Measurements from ENCODE around the gene MAP1LC3C. TPM values are rescaled to one million over a fixed set of nuclear protein-coding genes. Genes with fewer than 3 reads are reported as not detected.
A peak's percentile ranks its signal among the peaks of the same experiment; 100 is the strongest.

Gene MAP1LC3C
- polyA plus RNA-seq, result not detected

DNA sequence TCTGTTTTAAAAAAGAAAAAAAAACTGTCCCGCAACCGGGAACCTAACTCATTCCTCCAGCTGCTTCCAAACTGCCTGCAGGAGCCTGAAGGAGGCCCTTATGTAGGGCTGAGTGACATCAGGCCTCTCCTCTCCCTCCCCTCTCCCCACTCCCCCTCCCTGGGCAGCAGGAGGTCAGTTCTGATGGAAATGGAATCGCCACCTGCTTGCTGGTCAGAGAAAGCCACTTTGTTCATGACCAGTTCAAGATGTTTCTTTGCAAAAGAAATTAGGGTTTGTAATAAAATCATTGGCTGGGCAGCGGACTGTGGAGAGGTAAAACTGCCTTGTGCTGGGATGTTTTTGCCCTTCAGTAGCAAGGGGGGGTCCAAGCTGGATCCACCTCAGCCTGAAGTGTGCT, at the start of gene MAP1LC3C:
Gene MAP1LC3C (minus strand): TSS at position 73 of the 400 bp plus-strand sequence. CDS start 90 bp downstream, outside the sequence.
- Mint-ChIP-seq H3K36me3 (peaks cover 5% of the 10 kb centered on the region), H3K27ac (no peak within 1 kb of the TSS), H3K9me3 (no peaks in the 10 kb centered on the region)

DNA sequence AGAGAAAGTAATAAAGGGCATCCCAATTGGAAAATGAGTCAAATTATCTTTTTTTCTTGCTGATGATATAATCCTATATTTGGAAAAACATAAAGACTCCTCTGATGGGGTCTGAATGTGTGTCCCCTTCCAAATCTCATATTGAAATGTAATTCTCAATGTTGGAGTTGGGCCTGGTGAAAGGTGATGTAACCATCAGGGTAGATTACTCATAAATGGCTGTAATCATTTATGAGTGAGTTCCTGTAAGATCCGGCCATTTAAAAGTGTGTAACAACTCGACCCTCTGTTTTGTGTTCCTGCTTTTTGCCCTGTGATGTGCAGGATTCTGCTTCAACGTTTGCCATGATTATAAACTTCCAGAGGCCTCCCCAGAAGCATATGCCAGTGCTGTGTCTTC, 44.3 kb upstream of the MAP1LC3C start:
- peaks cover 1% of the 10 kb centered on the region for H3K27me3 Mint-ChIP-seq
- H3K27ac Mint-ChIP-seq, result no peak overlapping the region
- H3K4me1 Mint-ChIP-seq, result no peaks in the 10 kb centered on the region
- peaks cover 1 to 12% (median 2%) of the 10 kb centered on the region in 3 donors for H3K9me3 Mint-ChIP-seq
- H3K36me3 Mint-ChIP-seq, result no peaks in the 10 kb centered on the region
- no peak overlapping the region for H3K4me3 Mint-ChIP-seq

More for the DNA sequence above, at the start of gene MAP1LC3C:
- Mint-ChIP-seq H3K4me1 (peaks cover 0 to 3% (median 2%) of the 10 kb centered on the region in 3 donors), H3K27me3 (peaks cover 2% of the 10 kb centered on the region), H3K4me3 (peak within 1 kb of the TSS in 3 of 4 donors; percentile 70 to 83 (median 77))

DNA sequence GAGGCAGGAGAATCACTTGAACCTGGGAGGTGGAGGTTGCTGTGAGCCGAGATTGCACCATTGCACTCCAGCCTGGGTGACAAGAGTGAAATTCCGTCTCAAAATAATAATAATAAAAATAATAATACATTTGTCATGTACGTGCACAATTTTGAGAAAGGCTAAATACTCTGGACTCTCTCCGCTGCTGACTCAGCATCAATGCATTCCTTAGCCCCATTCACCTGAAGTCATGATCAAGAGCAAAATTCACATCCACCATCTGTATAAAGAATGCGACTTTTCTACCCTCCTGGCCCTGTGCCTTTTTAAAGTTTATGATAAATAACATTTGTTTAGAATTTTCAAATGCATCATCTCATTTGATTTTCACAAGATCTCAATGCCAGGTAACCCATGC, 35.5 kb upstream of the MAP1LC3C start:
- H3K9me3 Mint-ChIP-seq, result peaks cover 0 to 5% (median 0%) of the 10 kb centered on the region in 3 donors
- peaks cover 1% of the 10 kb centered on the region for H3K36me3 Mint-ChIP-seq
- H3K4me3 Mint-ChIP-seq, result no peak overlapping the region
- H3K4me1 Mint-ChIP-seq, result no peaks in the 10 kb centered on the region
- H3K27ac Mint-ChIP-seq, result peak overlapping the region in 1 of 3 donors; percentile 50
- peaks cover 1% of the 10 kb centered on the region for H3K27me3 Mint-ChIP-seq

DNA sequence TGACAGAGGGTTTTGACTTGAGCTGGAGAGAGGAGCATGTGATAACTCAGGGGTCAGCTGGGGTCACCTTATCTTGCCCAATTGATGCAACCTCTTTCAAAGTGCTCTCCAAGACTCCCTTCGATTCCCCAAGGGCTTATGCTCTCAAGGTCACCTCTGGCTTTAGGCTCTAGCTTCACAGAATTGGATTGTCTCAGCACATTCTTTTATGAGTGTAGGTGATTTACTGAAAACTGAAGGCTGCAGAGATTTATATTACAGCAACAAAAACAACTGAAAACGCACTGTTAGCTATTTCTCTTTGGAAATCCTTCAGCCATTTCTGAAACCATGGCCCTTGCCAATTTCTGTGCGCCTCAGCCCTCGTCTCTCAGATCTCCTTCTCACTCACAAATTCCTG, 34.5 kb upstream of the MAP1LC3C start:
- peaks cover 1% of the 10 kb centered on the region for H3K36me3 Mint-ChIP-seq
- H3K4me3 Mint-ChIP-seq, result no peak overlapping the region
- H3K4me1 Mint-ChIP-seq, result no peaks in the 10 kb centered on the region
- peaks cover 1% of the 10 kb centered on the region for H3K27me3 Mint-ChIP-seq
- H3K27ac Mint-ChIP-seq, result no peak overlapping the region
- peaks cover 0 to 5% (median 0%) of the 10 kb centered on the region in 3 donors for H3K9me3 Mint-ChIP-seq

DNA sequence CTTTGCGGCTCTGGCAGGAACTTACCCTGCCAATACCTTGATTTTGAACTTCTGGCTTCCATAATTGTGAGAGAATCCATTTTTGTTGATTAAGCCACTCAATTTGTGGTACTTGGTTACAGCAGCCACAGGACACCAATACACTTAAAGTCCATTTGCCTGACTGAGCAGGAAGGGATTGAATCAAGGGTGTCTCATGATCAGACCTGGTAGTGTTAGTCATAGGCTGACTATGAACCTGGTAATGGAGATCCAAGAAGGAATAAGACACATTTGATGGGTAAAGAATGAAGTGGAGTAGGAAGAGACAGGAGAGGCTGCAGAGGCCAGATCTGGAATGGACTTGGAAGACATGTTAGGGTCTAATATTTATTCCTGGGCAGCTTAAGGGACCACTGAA, 31.2 kb upstream of the MAP1LC3C start:
- H3K4me3 Mint-ChIP-seq, result no peak overlapping the region
- H3K4me1 Mint-ChIP-seq, result no peaks in the 10 kb centered on the region
- peaks cover 1% of the 10 kb centered on the region for H3K27me3 Mint-ChIP-seq
- H3K36me3 Mint-ChIP-seq, result no peaks in the 10 kb centered on the region
- peaks cover 0 to 3% (median 0%) of the 10 kb centered on the region in 3 donors for H3K9me3 Mint-ChIP-seq
- H3K27ac Mint-ChIP-seq, result no peak overlapping the region

DNA sequence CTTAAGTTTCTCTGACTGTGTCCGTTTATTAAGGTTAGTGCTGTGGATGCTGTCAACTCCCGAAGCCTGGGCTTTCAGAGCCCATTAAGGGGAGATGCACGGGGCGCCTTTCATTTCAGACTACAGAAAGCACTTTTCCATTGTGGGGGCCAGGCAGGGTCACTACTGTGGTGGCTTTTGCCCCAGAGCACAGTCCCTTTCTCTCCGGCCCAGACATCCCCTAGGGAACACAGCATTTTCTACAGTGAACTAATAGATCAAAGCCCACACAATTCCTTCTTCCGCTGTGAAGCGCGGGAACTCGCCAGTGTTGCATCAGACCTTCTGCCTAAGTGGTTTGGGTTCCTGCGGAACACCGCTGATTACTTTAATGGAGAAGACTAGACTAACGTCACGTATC, 26.8 kb upstream of the MAP1LC3C start:
- peaks cover 0 to 5% (median 1%) of the 10 kb centered on the region in 3 donors for H3K9me3 Mint-ChIP-seq
- peaks cover 4 to 8% (median 5%) of the 10 kb centered on the region in 3 donors for H3K4me1 Mint-ChIP-seq
- H3K36me3 Mint-ChIP-seq, result no peaks in the 10 kb centered on the region
- no peak overlapping the region for H3K4me3 Mint-ChIP-seq
- H3K27me3 Mint-ChIP-seq, result peaks cover 2% of the 10 kb centered on the region
- H3K27ac Mint-ChIP-seq, result no peak overlapping the region

DNA sequence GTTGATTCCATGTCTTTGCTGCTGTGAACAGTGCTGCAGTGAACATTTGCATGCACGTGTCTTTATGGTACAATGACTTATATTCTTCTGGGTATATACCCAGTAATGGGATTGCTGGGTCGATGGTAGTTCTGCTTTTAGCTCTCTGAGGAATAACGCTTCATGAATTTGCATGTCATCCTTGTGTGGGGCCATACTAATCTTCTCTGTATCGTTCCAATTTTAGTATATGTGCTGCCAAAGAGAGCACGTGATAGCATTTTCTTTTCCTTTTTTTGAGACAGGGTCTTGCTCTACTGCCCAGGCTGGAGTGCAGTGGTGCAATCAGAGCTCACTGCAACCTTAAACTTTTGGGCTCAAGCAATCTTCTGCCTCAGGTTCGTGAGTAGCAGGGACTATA, 24.9 kb upstream of the MAP1LC3C start:
- H3K27me3 Mint-ChIP-seq, result peaks cover 2% of the 10 kb centered on the region
- H3K4me1 Mint-ChIP-seq, result peaks cover 4 to 8% (median 7%) of the 10 kb centered on the region in 3 donors
- no peak overlapping the region for H3K27ac Mint-ChIP-seq
- no peak overlapping the region for H3K4me3 Mint-ChIP-seq
- peaks cover 0 to 5% (median 1%) of the 10 kb centered on the region in 3 donors for H3K9me3 Mint-ChIP-seq
- H3K36me3 Mint-ChIP-seq, result no peaks in the 10 kb centered on the region

DNA sequence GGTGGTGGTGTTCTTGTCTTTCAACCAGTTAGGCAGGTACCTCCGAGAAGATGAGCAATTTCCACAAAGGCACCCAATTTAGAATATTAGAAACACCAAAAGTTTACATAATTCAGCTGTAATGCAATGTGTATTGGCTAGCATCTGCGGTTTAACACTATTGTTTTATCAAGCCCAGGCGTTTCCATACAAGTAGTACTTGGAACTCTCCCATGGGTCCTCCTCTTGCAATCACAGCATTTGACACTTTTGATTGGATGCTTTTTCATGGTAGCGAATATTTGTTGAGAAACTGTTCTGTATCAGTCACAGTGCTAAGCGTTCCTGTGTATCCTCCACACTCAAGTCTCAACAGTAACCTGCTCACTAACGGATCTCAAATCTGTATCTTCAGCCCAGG, 20.1 kb upstream of the MAP1LC3C start:
- Mint-ChIP-seq H3K4me1 (peaks cover 4 to 6% (median 6%) of the 10 kb centered on the region in 3 donors), H3K27ac (no peak overlapping the region), H3K36me3 (no peaks in the 10 kb centered on the region), H3K4me3 (no peak overlapping the region), H3K9me3 (peaks cover 0 to 5% (median 1%) of the 10 kb centered on the region in 3 donors), H3K27me3 (no peaks in the 10 kb centered on the region)

DNA sequence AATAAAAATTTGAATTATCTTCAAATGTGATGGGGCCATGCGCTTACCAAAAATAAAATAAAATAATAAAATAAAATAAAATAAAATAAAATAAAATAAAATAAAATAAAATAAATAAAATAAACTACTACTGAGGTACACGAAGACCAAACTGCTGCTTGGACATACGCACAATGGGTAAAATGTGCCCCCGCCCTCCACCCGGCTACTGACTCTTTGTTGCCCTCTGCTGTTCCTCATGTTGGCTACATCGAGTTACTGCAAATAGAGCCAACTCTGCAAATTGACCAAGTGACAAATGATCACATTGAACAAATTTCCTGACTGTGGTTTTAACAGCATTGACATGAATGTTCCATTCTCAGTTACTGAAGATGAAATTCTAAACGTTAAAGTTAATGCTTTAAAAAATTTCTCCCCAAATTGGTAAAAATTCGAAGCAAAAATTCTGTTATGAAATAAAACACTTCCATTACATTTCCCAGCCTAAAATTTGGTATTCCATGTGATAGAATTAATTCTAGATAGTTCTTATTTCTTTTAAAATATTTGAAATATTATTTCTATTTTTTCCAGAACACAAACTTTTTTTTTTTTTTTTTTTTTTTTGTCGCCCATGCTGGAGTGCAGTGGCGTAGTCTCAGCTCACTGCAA, 18.8 kb upstream of the MAP1LC3C start:
- Mint-ChIP-seq H3K27ac (no peak overlapping the region), H3K4me3 (no peak overlapping the region), H3K9me3 (peaks cover 0 to 5% (median 0%) of the 10 kb centered on the region in 3 donors), H3K36me3 (no peaks in the 10 kb centered on the region), H3K4me1 (peaks cover 0 to 2% (median 0%) of the 10 kb centered on the region in 3 donors), H3K27me3 (no peaks in the 10 kb centered on the region)

DNA sequence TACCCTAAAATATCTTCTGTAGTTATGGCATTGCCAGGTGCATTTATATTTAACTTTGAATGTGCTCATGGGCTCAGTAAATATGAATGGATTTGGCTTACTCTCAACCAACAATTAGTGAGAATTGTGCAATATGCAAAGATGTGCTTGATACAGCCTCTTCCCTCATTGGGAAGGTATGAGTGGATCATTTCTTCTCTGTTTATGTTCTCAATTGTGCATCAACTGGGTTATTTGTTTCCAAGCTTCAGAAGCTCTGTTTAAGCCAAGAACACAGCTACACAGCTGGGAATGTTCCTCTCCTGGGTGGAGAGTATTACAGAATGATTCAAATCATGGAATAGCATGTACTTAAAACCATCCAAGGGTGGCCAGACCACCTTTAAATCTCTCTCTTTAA, 17.6 kb upstream of the MAP1LC3C start:
- Mint-ChIP-seq H3K9me3 (no peaks in the 10 kb centered on the region), H3K4me3 (no peak overlapping the region), H3K4me1 (peaks cover 0 to 2% (median 0%) of the 10 kb centered on the region in 3 donors), H3K36me3 (no peaks in the 10 kb centered on the region), H3K27me3 (no peaks in the 10 kb centered on the region), H3K27ac (no peak overlapping the region)

DNA sequence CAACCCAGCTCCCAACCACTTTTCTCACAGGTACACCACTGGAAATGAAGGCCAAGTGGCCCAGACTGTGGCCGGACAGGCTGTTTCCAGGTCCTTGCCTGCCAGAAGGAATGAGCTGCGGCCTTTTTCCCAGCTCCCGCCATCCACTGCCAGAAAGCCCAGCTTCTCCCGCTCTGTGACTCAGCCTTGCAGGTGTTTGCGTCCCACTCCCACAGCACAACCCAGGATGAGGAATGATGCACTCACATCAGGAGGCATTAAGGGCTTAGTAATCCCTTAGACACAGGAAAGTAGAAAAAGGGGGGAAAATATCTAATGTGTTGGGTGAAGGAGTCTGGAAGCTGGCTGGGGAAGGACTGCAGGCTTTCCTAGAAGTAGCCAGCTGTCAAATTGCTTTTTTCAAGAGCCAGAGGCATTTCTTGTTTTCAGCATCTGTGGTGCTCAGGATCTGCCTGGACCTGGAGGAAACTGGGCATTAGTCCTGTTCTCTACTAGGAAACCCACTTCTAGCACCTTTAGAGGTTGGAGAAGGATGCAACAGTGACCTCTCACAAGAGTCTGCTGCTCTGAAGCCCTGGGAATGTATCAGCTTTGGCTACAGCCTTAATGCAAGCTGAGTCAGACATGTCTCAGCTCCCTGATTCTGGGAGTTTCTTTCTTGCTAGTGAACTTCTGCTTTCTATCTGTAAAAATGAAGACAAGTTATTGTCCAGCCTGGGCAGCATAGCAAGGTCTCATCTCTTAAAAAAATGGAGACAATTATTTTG, 13.2 kb upstream of the MAP1LC3C start:
- Mint-ChIP-seq H3K4me3 (no peak overlapping the region), H3K27ac (peak overlapping the region in 1 of 3 donors; percentile 41), H3K36me3 (no peaks in the 10 kb centered on the region), H3K4me1 (no peaks in the 10 kb centered on the region), H3K27me3 (peaks cover 6% of the 10 kb centered on the region), H3K9me3 (peaks cover 0 to 2% (median 2%) of the 10 kb centered on the region in 3 donors)

DNA sequence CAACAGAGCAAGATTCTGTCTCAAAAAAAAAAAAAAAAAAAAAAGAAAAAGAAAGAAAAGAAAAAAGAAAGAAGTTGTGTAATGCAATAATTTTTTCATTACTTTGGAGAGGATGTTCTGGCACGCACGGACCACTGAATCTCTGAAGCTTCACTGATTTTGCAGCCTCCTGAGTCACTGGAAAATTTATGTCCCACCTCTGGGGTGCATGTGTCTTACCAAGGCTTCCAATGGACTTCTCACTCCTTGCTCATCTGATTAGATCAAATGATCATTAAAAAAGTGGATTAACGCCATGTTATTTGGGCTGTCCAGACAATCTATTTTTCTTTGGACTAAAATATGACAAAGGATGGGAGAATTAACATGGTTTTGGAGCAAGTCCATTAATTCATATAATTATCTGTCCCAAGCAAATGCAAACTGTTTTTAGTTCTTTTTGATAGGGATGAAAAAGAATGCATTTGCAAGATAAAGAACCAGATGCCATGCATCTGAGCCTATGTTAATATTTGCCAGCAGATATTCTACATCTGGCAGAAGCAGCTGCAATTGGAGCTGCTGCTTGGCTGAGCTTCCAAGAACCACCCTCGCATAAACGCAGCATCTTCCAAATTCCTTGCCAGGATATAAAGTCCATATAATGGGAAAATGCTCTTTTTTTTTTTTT, 10.1 kb upstream of the MAP1LC3C start:
- Mint-ChIP-seq H3K4me1 (no peaks in the 10 kb centered on the region), H3K4me3 (no peak overlapping the region), H3K9me3 (peaks cover 0 to 4% (median 2%) of the 10 kb centered on the region in 3 donors), H3K36me3 (no peaks in the 10 kb centered on the region), H3K27me3 (peaks cover 6% of the 10 kb centered on the region), H3K27ac (no peak overlapping the region)

DNA sequence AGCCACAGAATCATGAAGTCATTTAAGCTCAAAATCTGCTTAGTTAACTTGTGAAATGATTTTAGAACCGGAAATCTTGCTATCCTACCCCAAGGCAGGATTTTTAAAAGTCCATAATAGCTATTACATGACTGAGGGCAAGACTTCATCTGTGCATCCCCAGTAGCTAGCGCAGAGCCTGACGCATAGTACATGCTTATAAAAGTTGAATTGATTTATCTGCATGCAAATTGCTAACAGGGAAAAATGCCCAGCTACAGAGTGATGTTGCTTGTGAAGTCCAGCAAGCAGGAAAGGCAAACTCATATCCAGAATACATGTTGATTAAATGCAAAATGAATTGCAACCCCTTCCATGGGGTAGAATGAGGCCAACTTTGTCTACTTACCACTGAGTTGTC, 8.1 kb upstream of the MAP1LC3C start:
- Mint-ChIP-seq H3K4me1 (no peaks in the 10 kb centered on the region), H3K27ac (no peak overlapping the region), H3K4me3 (no peak overlapping the region), H3K36me3 (no peaks in the 10 kb centered on the region), H3K9me3 (peaks cover 0 to 4% (median 2%) of the 10 kb centered on the region in 3 donors), H3K27me3 (peaks cover 6% of the 10 kb centered on the region)

DNA sequence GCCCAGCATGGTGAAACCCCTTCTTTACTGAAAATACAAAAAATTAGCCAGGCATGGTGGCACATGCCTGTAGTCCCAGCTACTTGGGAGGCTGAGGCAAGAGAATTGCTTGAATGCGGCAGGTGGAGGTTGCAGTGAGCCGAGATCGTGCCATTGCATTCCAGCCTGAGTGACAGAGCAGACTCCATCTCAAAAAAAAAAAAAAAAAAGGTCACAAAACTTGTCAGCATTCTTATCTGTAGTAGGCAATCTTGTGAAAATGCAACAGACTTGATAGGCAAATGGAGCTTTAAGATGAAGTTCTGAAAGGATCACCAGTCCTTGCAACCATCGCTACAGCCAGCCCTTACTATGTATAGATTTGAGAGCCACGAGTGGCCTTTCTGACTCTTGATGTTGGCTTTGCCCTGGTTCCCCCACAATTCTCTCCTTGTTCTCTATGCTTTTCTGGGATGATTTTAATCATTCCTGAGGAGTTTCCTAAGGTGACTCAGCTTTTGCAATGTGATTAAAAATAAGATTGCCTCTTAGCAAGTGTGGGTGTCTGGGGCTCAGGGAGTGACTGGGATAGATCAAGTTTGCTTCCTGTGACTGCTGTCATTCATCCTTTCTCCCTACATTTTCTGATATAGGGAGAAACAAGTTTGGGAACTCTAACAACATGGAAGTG, 7.1 kb upstream of the MAP1LC3C start:
- H3K27me3 Mint-ChIP-seq, result peaks cover 6% of the 10 kb centered on the region
- H3K36me3 Mint-ChIP-seq, result peaks cover 3% of the 10 kb centered on the region
- H3K4me1 Mint-ChIP-seq, result peaks cover 0 to 2% (median 0%) of the 10 kb centered on the region in 3 donors
- no peak overlapping the region for H3K27ac Mint-ChIP-seq
- no peak overlapping the region for H3K4me3 Mint-ChIP-seq
- peaks cover 0 to 4% (median 2%) of the 10 kb centered on the region in 3 donors for H3K9me3 Mint-ChIP-seq

Data from IgD-negative memory B cell (primary cell).